Heart left ventricle (tissue), 16 donors: ENCODE measurements around the gene IPO7. TPM values are rescaled to one million over a fixed set of nuclear protein-coding genes. Genes with fewer than 3 reads are reported as not detected.
"Not testable (repeated sequence)": the region's sequence is repeated elsewhere in the genome, so short reads cannot be mapped to it uniquely, and the experiment has no call there.

Experiments used
- ATAC-seq, 4 donors: fragments of 200-7000 bp; cut with Tn5 transposase; one replicate each; pipeline ENCODE4 v1.9.1; 2020 to 2022; ENCODE audit warnings: moderate library complexity in 4 of 4, mild to moderate bottlenecking in 3 of 4, moderate number of reproducible peaks in 1 of 4
- DNase-seq, 5 donors: peaks; one replicate each; pipeline ENCODE4 v3.0.0-alpha.2; 2020
- H3K27ac ChIP-seq, 12 donors: fragments of 200-600 bp; sonication (generic) in 4 of 12; one replicate each; pipeline versions ENCODE4 v1.5.0 to v1.8.0; 2016 to 2022; ENCODE audit warnings: mild to moderate bottlenecking in 2 of 12
- H3K27me3 ChIP-seq, 9 donors: fragments of 200-600 bp; sonication (generic) in 2 of 9; one replicate each; pipeline versions ENCODE4 v1.5.1 to v1.8.0; 2016 to 2022; ENCODE audit warnings: mild to moderate bottlenecking in 3 of 9
- H3K36me3 ChIP-seq, 9 donors: fragments of 200-600 bp; sonication (generic) in 2 of 9; one replicate each; pipeline versions ENCODE4 v1.5.0 to v1.8.0; 2018 to 2022; ENCODE audit warnings: mild to moderate bottlenecking in 2 of 9
- H3K4me1 ChIP-seq, 12 donors: fragments of 200-600 bp; sonication (generic) in 4 of 12; one replicate each; pipeline versions ENCODE4 v1.5.0 to v1.8.0; 2016 to 2022; ENCODE audit warnings: mild to moderate bottlenecking in 3 of 12
- H3K4me3 ChIP-seq, 12 donors: fragments of 200-600 bp; sonication (generic) in 4 of 12; one replicate each; pipeline versions ENCODE4 v1.5.0 to v1.8.0; 2017 to 2022; ENCODE audit warnings: mild to moderate bottlenecking in 9 of 12, moderate library complexity in 4 of 12
- H3K9me3 ChIP-seq, 12 donors: fragments of 200-600 bp; sonication (generic) in 4 of 12; one replicate each; pipeline versions ENCODE4 v1.5.0 to v1.8.0; 2016 to 2022; ENCODE audit warnings: mild to moderate bottlenecking in 1 of 12
- CTCF ChIP-seq, 12 donors: fragments of 200-600 bp; sonication (generic) in 4 of 12; IDR thresholded peaks; one replicate each; pipeline versions ENCODE4 v1.5.0 to v1.8.0; 2018 to 2022; ENCODE audit warnings: antibody characterized with exemption in 12 of 12, mild to moderate bottlenecking in 5 of 12
- POLR2A ChIP-seq, 2 donors: fragments of 450-650 bp; IDR thresholded peaks; one replicate each; pipeline ENCODE4 v1.6.1; 2017; ENCODE audit warnings: antibody characterized with exemption in 2 of 2, mild to moderate bottlenecking in 2 of 2, moderate library complexity in 2 of 2
- WGBS, 4 donors: extraction: QIAGEN DNeasy Blood & Tissue Kit in 2 of 4; methylation state at CpG; one replicate each; pipeline versions ENCODE4 v1.1.5 to v1.1.7; 2013 to 2018; 5-methylcytosine and 5-hydroxymethylcytosine counted together
- intact Hi-C, 10 donors: fragments of 100-400 bp; cut with DNase I; formaldehyde crosslinking; loops; one replicate each; pipeline versions ENCODE4 v1.11.1 to v1.14.2; 2022
- polyA plus RNA-seq, 2 donors: library from polyadenylated mRNA; stranded (reverse); fragments of 200-250 nt; gene quantifications; one replicate each; pipeline ENCODE4 v1.2.3, GENCODE V29; 2013
- total RNA-seq, 9 donors: library from RNA; depleted of rRNA in 2 of 9; stranded (reverse); fragments of >200 nt in 2 of 9; fragmentation: NEBNext Ultra II Directional in 3 of 9; extraction: Animal tissue kit (Norgen Biotek cat#: 25700) in 3 of 9; gene quantifications; one replicate each; pipeline versions ENCODE4 v1.1.0 to v1.2.4, GENCODE V29; 2016 to 2023
- donor health status: ischemic (EF 13 %, LVEDD 7.1; RV severe dilation, severe dysfunction).
- donor health status: healthy with polysubstance abuse.
- donor health status: DM: no; HTN: yes; CAD: no.
- donor health status: DM: no; HTN: no; CAD: no.
- donor health status: ischemic (EF 25% LVEDD 6.9; RV normal size, moderate dysfunction).
- donor health status: ischemic (EF 25% LVEDD 5.7; RV mildly dilated, moderate dysfunction).
- donor health status: healthy.
- donor health status: DM: yes; HTN: yes; CAD: no.
- donor health status: ischemic (EF 35%, LVEDD 5.7; RV mildly dilated, moderate dysfunction).
- donor health status: nonischemic (EF 11% LVEDD 7.7; RV severe dilation, severe dysfunction).
- donor health status: DM: yes; HTN: yes; CAD: no.
- donor health status: PGD.
- donor health status: ischemic (EF 29% LVEDD 5.4; RV normal size, mild dysfunction).
- donor health status: nonischemic (EF 23%, LVEDD 6.1; RV moderate dilation, normal function).

The IPO7 gene
- total and polyA plus RNA-seq, 11 donors: 25.6 to 200 (median 141) TPM

GRCh38 chr11:9396310-9396709, 11.9 kb downstream of the IPO7 start:
- ATAC-seq: no peak
- peaks cover 0 to 34% (median 16%) of the 10 kb centered on the region in 12 donors for H3K4me1 ChIP-seq
- H3K9me3 ChIP-seq: no peaks in the 10 kb centered on the region
- DNase-seq: no peak
- WGBS, 4 donors: 93 to 96% (median 94%) methylated on average over 10 of the region's 10 CpGs
- peaks cover 0 to 15% (median 0%) of the 10 kb centered on the region in 9 donors for H3K36me3 ChIP-seq
- intact Hi-C loops: no loop called here
- no peak for TF ChIP-seq CTCF (IDR thresholded peaks at IDR 0.05)
- no peak for TF ChIP-seq POLR2A (IDR thresholded peaks at IDR 0.05)
- H3K27ac ChIP-seq: no peak overlapping the region
- no peaks in the 10 kb centered on the region for H3K27me3 ChIP-seq
- no peak overlapping the region for H3K4me3 ChIP-seq

- WGBS, 4 donors: 95 to 97% (median 97%) methylated on average over 3 of the region's 3 CpGs
- H3K27me3 ChIP-seq: no peaks in the 10 kb centered on the region
- TF ChIP-seq CTCF (IDR thresholded peaks at IDR 0.05): no peak
- TF ChIP-seq POLR2A (IDR thresholded peaks at IDR 0.05): no peak
- H3K4me1 ChIP-seq: peaks cover 0 to 35% (median 16%) of the 10 kb centered on the region in 12 donors
- no peaks in the 10 kb centered on the region for H3K9me3 ChIP-seq
- DNase-seq: no peak
- intact Hi-C loops: no loop called here
- no peak overlapping the region for H3K4me3 ChIP-seq
- no peak for ATAC-seq
- no peak overlapping the region for H3K27ac ChIP-seq
- peaks cover 0 to 15% (median 0%) of the 10 kb centered on the region in 9 donors for H3K36me3 ChIP-seq
Measured at GRCh38 chr11:9396752-9397151, 12.3 kb downstream of the IPO7 start.

GRCh38 chr11:9397746-9398680, 13.6 kb downstream of the IPO7 start:
- intact Hi-C loops: no loop called here
- TF ChIP-seq CTCF (IDR thresholded peaks at IDR 0.05): no peak
- no peak for TF ChIP-seq POLR2A (IDR thresholded peaks at IDR 0.05)
- no peaks in the 10 kb centered on the region for H3K9me3 ChIP-seq
- peaks cover 0 to 7% (median 0%) of the 10 kb centered on the region in 9 donors for H3K36me3 ChIP-seq
- WGBS, 4 donors: 75 to 78% (median 77%) methylated on average over 4 of the region's 4 CpGs
- H3K4me1 ChIP-seq: peaks cover 0 to 28% (median 12%) of the 10 kb centered on the region in 12 donors
- H3K27ac ChIP-seq: no peak overlapping the region
- DNase-seq (no peak), ATAC-seq (peak in 1 of 4 donors; percentile 15)
- no peaks in the 10 kb centered on the region for H3K27me3 ChIP-seq
- no peak overlapping the region for H3K4me3 ChIP-seq

GRCh38 chr11:9399466-9399865, 15.0 kb downstream of the IPO7 start:
- Histone ChIP-seq H3K4me1 (peaks cover 0 to 26% (median 12%) of the 10 kb centered on the region in 12 donors), H3K27ac (no peak overlapping the region), H3K27me3 (no peaks in the 10 kb centered on the region), H3K9me3 (no peaks in the 10 kb centered on the region), H3K4me3 (no peak overlapping the region), H3K36me3 (peaks cover 0 to 21% (median 12%) of the 10 kb centered on the region in 9 donors)
- intact Hi-C loops: no loop called here
- no peak for ATAC-seq
- TF ChIP-seq CTCF (IDR thresholded peaks at IDR 0.05) (no peak), POLR2A (IDR thresholded peaks at IDR 0.05) (no peak)
- DNase-seq: no peak

- Histone ChIP-seq H3K36me3 (peaks cover 0 to 42% (median 34%) of the 10 kb centered on the region in 9 donors), H3K4me1 (peaks cover 0 to 23% (median 11%) of the 10 kb centered on the region in 12 donors)
- intact Hi-C loops, H3K4me3 ChIP-seq, DNase-seq, H3K27ac ChIP-seq, H3K27me3 ChIP-seq, H3K9me3 ChIP-seq, ATAC-seq: not testable (repeated sequence)
- 71 to 83% (median 74%) methylated on average over 8 of the region's 8 CpGs for WGBS, 4 donors
Measured at GRCh38 chr11:9401884-9402283, 17.4 kb downstream of the IPO7 start.
